ENCODE measurements around the gene CALML6.
A peak's percentile ranks its signal among the peaks of the same experiment; 100 is the strongest.

CALML6 gene

GRCh38 chr1:1892079-1892762 is 22.8 kb upstream of the CALML6 start:
- Histone ChIP-seq H2AFZ (ENCODE audit: low read length) (no peak overlapping the region), H3K9ac (ENCODE audit: low read length) (peak overlapping the region; percentile 90), H3K27ac (ENCODE audit: low read depth, low read length, poor library complexity, severe bottlenecking) (peak overlapping the region; percentile 98), H3K36me3 (ENCODE audit: insufficient read depth, low read length) (peaks cover 16% of the 10 kb centered on the region; the same call in 1 of the 2 replicates), H4K20me1 (ENCODE audit: insufficient read depth, low read length) (peaks cover 6% of the 10 kb centered on the region; the same call in 1 of the 2 replicates), H3K4me1 (ENCODE audit: insufficient read depth, low read length, severe bottlenecking) (peaks cover 76% of the 10 kb centered on the region), H3K27me3 (ENCODE audit: insufficient read depth, low read length) (no peaks in the 10 kb centered on the region), H3K9me2 (ENCODE audit: low read depth, low read length) (no peaks in the 10 kb centered on the region), H3K4me3 (ENCODE audit: low read depth, low read length, poor library complexity, severe bottlenecking) (peak overlapping the region; percentile 71), H3K9me3 (ENCODE audit: low read length) (no peaks in the 10 kb centered on the region), H3K79me2 (ENCODE audit: insufficient read depth, low read length) (peaks cover 30% of the 10 kb centered on the region), H3F3A (ENCODE audit: insufficient read depth, low read length) (no peaks in the 10 kb centered on the region), H3K4me2 (ENCODE audit: low read length) (peak overlapping the region; percentile 83)
- TF ChIP-seq EZH2 (IDR thresholded peaks at IDR 0.05; ENCODE audit: borderline replicate concordance, low read length) (no peak), CTCF (IDR thresholded peaks at IDR 0.05; ENCODE audit: low read length) (no peak)

- no peaks in the 10 kb centered on the region for H3K27me3 ChIP-seq (ENCODE audit: insufficient read depth, low read length)
- H4K20me1 ChIP-seq (ENCODE audit: insufficient read depth, low read length): peaks cover 6% of the 10 kb centered on the region; the same call in 1 of the 2 replicates
- H3K36me3 ChIP-seq (ENCODE audit: insufficient read depth, low read length): peaks cover 13% of the 10 kb centered on the region; the same call in 1 of the 2 replicates
- no peaks in the 10 kb centered on the region for H3K9me3 ChIP-seq (ENCODE audit: low read length)
- peaks cover 25% of the 10 kb centered on the region for H3K79me2 ChIP-seq (ENCODE audit: insufficient read depth, low read length)
- TF ChIP-seq CTCF (IDR thresholded peaks at IDR 0.05; ENCODE audit: low read length): no peak
- no peak for TF ChIP-seq EZH2 (IDR thresholded peaks at IDR 0.05; ENCODE audit: borderline replicate concordance, low read length)
- H3K4me2 ChIP-seq (ENCODE audit: low read length): peak overlapping the region; percentile 83
- H3K4me3 ChIP-seq (ENCODE audit: low read depth, low read length, poor library complexity, severe bottlenecking): peak overlapping the region; percentile 71
- no peaks in the 10 kb centered on the region for H3F3A ChIP-seq (ENCODE audit: insufficient read depth, low read length)
- peak overlapping the region; percentile 90 for H3K9ac ChIP-seq (ENCODE audit: low read length)
- H2AFZ ChIP-seq (ENCODE audit: low read length): no peak overlapping the region
- peaks cover 76% of the 10 kb centered on the region for H3K4me1 ChIP-seq (ENCODE audit: insufficient read depth, low read length, severe bottlenecking)
- H3K27ac ChIP-seq (ENCODE audit: low read depth, low read length, poor library complexity, severe bottlenecking): peak overlapping the region; percentile 98
- no peaks in the 10 kb centered on the region for H3K9me2 ChIP-seq (ENCODE audit: low read depth, low read length)
Measured at GRCh38 chr1:1892763-1893120, 22.3 kb upstream of the CALML6 start.

- no peaks in the 10 kb centered on the region for H3K27me3 ChIP-seq (ENCODE audit: insufficient read depth, low read length)
- TF ChIP-seq CTCF (IDR thresholded peaks at IDR 0.05; ENCODE audit: low read length) (no peak), EZH2 (IDR thresholded peaks at IDR 0.05; ENCODE audit: borderline replicate concordance, low read length) (no peak)
- peak overlapping the region; percentile 98 for H3K27ac ChIP-seq (ENCODE audit: low read depth, low read length, poor library complexity, severe bottlenecking)
- peaks cover 10% of the 10 kb centered on the region; the same call in 1 of the 2 replicates for H3K36me3 ChIP-seq (ENCODE audit: insufficient read depth, low read length)
- peaks cover 18% of the 10 kb centered on the region for H3K79me2 ChIP-seq (ENCODE audit: insufficient read depth, low read length)
- no peaks in the 10 kb centered on the region for H3K9me2 ChIP-seq (ENCODE audit: low read depth, low read length)
- H3K9me3 ChIP-seq (ENCODE audit: low read length): no peaks in the 10 kb centered on the region
- peaks cover 2% of the 10 kb centered on the region; the same call in 1 of the 2 replicates for H3F3A ChIP-seq (ENCODE audit: insufficient read depth, low read length)
- peak overlapping the region; percentile 55; the same call in 1 of the 2 replicates for H3K9ac ChIP-seq (ENCODE audit: low read length)
- peak overlapping the region; percentile 32 for H3K4me3 ChIP-seq (ENCODE audit: low read depth, low read length, poor library complexity, severe bottlenecking)
- H4K20me1 ChIP-seq (ENCODE audit: insufficient read depth, low read length): peaks cover 6% of the 10 kb centered on the region; the same call in 1 of the 2 replicates
- no peak overlapping the region for H2AFZ ChIP-seq (ENCODE audit: low read length)
- H3K4me2 ChIP-seq (ENCODE audit: low read length): peak overlapping the region; percentile 48
- H3K4me1 ChIP-seq (ENCODE audit: insufficient read depth, low read length, severe bottlenecking): peaks cover 74% of the 10 kb centered on the region
Measured at GRCh38 chr1:1893291-1893985, 21.6 kb upstream of the CALML6 start.

All from OCI-LY1 (cell line).